ENCODE data around the gene TRMT10B.
"Not testable (repeated sequence)": the region's sequence is repeated elsewhere in the genome, so short reads cannot be mapped to it uniquely, and the experiment has no call there.

The TRMT10B gene

DNA sequence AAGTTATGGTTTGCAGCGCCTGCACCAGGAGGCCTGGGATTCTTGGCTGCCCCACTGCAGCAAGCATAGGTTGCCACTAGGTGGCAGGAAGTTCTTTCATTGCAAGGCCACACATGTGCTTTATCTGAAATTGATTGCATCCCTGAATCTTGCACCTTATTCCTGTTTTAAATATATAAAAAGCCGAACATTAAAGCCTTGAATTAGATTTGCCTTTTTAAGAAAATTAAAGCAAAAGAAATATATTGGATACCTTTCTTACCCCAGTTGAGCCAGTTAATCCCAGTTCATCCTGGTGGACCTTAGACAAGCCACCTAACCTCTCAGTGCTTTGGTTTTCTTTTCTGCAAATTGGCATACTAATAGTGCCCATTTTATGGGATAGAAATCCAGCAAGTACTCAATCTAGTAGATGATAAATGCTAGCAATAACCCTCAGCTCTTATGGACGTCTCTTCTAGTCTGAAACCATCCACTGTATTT is 6.3 kb upstream of the TRMT10B start:
- no peak overlapping the region for H3K4me3 ChIP-seq (replicated peaks; ENCODE audit: low read depth, low read length)
- no peak for DNase-seq (ENCODE audit: extremely low read depth, low read depth)
- TF ChIP-seq, protein P1, sequence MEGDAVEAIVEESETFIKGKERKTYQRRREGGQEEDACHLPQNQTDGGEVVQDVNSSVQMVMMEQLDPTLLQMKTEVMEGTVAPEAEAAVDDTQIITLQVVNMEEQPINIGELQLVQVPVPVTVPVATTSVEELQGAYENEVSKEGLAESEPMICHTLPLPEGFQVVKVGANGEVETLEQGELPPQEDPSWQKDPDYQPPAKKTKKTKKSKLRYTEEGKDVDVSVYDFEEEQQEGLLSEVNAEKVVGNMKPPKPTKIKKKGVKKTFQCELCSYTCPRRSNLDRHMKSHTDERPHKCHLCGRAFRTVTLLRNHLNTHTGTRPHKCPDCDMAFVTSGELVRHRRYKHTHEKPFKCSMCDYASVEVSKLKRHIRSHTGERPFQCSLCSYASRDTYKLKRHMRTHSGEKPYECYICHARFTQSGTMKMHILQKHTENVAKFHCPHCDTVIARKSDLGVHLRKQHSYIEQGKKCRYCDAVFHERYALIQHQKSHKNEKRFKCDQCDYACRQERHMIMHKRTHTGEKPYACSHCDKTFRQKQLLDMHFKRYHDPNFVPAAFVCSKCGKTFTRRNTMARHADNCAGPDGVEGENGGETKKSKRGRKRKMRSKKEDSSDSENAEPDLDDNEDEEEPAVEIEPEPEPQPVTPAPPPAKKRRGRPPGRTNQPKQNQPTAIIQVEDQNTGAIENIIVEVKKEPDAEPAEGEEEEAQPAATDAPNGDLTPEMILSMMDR (IDR thresholded peaks at IDR 0.05; ENCODE audit: low read depth, low read length, missing control alignments): peak; percentile 97

DNA sequence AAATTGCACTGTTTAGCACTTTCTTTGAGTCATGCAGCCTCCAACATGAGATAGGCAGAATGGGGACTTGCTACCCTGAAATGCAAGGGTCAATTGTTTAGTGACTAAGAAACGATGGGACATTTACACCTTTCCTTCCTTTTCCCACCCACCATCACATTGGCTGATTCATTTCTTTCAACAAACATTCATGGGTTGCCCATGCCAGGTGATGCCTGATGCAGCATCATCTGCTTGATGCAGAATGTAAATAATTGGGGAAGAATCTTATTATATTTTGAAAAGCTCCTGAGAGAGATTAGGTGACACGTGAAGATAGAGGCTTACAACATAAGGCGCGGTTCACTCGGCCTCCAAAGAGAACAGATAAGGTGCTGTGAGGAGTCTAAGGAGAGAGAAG is 4.5 kb upstream of the TRMT10B start:
- TF ChIP-seq, protein P1 (IDR thresholded peaks at IDR 0.05; ENCODE audit: low read depth, low read length, missing control alignments): no peak
- DNase-seq (ENCODE audit: extremely low read depth, low read depth): no peak
- H3K4me3 ChIP-seq (replicated peaks; ENCODE audit: low read depth, low read length): no peak overlapping the region

DNA sequence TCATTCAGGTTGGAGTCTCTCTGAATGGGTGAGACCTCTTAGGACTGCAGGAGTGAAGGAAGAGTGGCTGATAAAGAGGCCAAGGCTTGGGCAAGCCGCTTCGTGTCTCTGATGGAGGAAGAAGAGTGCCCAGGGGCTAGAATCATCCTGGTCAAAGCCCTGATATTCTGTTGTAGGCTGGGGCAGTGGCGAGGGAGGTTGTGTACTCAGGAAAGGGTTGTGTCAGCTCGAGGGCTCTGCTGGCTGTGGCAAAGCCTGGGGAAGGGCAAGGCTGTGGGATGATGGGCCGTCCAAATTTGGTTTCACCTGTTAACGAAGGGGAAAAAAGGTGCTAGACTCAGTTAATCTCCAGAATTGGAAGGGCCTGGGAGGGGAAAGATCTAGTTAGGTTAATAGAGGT is 2.4 kb upstream of the TRMT10B start:
- DNase-seq (ENCODE audit: extremely low read depth, low read depth): no peak
- TF ChIP-seq, protein P1 (IDR thresholded peaks at IDR 0.05; ENCODE audit: low read depth, low read length, missing control alignments): no peak
- H3K4me3 ChIP-seq (replicated peaks; ENCODE audit: low read depth, low read length): no peak overlapping the region

DNA sequence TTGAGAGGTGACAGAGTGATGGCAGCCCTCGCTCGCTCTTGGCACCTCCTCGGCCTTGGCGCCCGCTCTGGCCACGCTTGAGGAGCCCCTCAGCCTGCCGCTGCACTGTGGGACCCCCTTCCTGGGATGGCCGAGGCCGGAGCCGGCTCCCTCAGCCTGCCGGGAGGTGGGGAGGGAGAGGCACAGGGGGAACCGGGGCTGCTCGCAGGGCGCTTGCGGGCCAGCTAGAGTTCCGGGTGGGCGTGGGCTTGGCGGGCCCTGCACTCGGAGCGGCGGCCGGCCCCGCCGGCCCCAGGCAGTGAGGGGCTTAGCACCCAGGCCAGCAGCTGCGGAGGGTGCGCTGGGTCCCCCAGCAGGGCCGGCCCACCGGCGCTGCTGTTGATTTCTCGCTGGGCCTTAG is 1.9 kb upstream of the TRMT10B start:
- H3K4me3 ChIP-seq (replicated peaks; ENCODE audit: low read depth, low read length); DNase-seq (ENCODE audit: extremely low read depth, low read depth): not testable (repeated sequence)

DNA sequence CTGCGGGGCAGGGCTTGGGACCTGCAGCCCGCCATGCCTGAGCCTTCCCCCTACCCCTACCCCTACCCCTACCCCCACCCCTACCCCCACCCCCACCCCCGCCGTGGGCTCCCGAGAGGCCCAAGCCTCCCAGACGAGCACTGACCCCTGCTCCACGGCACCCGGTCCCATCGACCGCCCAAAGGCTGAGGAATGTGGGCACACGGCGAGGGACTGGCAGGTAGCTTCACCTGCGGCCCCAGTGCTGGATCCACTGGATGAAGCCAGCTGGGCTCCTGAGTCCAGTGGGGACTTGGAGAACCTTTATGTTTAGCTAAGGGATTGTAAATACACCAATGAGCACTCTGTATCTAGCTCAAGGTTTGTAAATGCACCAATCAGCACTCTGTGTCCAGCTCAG is 1.5 kb upstream of the TRMT10B start:
- H3K4me3 ChIP-seq (replicated peaks; ENCODE audit: low read depth, low read length); DNase-seq (ENCODE audit: extremely low read depth, low read depth): not testable (repeated sequence)

DNA sequence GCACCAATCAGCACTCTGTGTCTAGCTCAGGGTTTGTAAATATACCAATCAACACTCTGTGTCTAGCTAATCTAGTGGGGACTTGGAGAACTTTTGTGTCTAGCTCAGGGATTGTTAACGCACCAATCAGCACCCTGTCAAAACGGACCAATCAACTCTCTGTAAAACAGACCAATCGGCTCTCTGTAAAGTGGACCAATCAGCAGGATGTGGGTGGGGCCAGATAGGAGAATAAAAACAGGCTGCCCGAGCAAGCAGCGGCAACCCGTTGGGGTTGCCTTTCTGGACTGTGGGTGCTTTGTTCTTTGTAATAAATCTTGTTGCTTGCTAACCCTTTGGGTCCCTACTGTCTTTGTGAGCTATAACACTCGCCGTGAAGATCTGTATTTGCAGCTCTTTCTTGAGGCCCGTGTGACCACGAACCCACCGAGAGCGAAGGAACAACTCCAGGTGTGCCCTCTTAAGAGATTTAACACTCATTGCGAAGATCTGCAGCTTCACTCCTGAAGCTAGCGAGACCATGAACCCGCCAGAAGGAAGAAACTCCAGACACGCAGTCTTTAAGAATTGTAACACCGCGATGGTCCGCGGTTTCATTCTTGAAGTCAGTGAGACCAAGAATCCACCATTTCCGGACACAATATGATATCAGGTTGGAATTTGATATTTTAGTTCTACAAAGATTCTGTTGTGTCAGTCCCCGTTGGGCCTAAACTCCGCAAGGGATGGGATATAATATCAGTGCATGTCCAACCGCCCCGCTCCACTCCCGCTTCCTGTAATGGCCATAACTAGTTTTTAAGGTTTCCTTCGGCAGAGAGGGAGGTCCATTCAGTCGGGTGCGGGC is 740 bp upstream of the TRMT10B start:
- peak overlapping the region; percentile 83 for H3K4me3 ChIP-seq (replicated peaks; ENCODE audit: low read depth, low read length)
- DNase-seq (ENCODE audit: extremely low read depth, low read depth): no peak
- TF ChIP-seq, protein P1 (IDR thresholded peaks at IDR 0.05; ENCODE audit: low read depth, low read length, missing control alignments): no peak

DNA sequence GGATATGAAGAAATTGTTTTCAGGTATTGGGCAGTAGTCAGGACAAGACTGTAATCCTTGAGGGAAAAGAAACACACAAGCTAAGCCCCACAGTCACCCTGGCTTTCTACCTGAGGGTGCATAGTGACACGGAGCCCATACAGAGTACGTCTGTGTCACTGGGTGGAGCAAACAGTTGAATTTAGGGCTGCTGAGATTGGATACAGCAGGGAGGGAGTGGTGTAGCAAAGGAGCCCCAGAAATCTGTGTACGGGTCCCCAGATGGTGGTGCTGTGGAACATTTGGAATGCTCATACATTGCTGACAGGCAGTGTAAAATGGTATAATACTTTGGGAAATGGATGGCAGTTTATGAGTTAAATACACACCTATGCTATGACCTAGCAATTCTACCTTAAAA is 5.1 kb downstream of the TRMT10B start:
- DNase-seq (ENCODE audit: extremely low read depth, low read depth): no peak
- H3K4me3 ChIP-seq (replicated peaks; ENCODE audit: low read depth, low read length): no peak overlapping the region
- TF ChIP-seq, protein P1 (IDR thresholded peaks at IDR 0.05; ENCODE audit: low read depth, low read length, missing control alignments): no peak
